ENCODE results near the gene ADARB2. TPM values are rescaled to one million over a fixed set of nuclear protein-coding genes. Genes with fewer than 3 reads are reported as not detected.

ADARB2 gene
- total and polyA plus RNA-seq, 2 experiments from 2014 or later = 1.6 to 3.1 TPM

DNA sequence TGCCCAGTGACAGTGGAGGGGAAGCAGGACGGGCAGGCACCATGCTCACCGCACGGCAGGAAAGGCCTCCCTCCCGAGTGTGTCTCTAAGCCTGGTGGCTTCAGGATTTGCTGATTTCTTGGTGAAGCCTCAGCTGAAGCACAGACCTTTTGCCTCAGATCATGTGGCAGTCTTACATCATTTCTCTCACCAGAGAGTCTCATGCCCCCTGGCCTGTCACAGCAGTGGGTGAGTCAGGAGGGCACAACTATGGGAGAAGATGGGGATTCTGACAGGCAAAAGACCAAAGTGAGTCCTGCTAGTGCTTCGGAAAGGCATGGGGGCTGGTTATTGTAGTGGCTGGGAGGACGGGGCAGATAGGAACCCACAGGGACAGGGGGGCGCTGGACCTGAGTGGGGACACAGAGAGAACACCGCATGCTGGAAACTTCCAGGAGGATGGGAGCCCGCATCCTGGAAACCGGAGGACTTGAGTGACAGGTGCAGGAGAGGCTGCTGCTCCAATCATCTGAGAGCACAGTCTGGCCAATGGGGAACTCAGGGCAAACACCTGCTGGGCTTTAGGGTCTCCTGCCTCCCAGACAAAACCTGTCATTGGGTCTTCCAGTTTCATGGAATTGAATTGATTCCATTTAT is 166.8 kb downstream of the ADARB2 start:
- peaks cover 3% of the 10 kb centered on the region for H3K4me1 ChIP-seq (ENCODE audit: low read depth)
- no peaks in the 10 kb centered on the region for H3K36me3 ChIP-seq
- DNase-seq (ENCODE audit: low read depth in 1 of 2, low spot score in 1 of 2) = no peak
- H3K27me3 ChIP-seq = peaks cover 3% of the 10 kb centered on the region
- no peak overlapping the region for H3K4me3 ChIP-seq
- no peaks in the 10 kb centered on the region for H3K9me3 ChIP-seq (ENCODE audit: low read depth)
- no peak overlapping the region for H3K27ac ChIP-seq
- TF ChIP-seq, protein P1, sequence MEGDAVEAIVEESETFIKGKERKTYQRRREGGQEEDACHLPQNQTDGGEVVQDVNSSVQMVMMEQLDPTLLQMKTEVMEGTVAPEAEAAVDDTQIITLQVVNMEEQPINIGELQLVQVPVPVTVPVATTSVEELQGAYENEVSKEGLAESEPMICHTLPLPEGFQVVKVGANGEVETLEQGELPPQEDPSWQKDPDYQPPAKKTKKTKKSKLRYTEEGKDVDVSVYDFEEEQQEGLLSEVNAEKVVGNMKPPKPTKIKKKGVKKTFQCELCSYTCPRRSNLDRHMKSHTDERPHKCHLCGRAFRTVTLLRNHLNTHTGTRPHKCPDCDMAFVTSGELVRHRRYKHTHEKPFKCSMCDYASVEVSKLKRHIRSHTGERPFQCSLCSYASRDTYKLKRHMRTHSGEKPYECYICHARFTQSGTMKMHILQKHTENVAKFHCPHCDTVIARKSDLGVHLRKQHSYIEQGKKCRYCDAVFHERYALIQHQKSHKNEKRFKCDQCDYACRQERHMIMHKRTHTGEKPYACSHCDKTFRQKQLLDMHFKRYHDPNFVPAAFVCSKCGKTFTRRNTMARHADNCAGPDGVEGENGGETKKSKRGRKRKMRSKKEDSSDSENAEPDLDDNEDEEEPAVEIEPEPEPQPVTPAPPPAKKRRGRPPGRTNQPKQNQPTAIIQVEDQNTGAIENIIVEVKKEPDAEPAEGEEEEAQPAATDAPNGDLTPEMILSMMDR (IDR thresholded peaks at IDR 0.05; ENCODE audit: low read depth, low read length) = no peak

GRCh38 chr10:1569208-1569607 is 168.1 kb downstream of the ADARB2 start:
- Histone ChIP-seq H3K27ac (no peak overlapping the region), H3K9me3 (ENCODE audit: low read depth) (no peaks in the 10 kb centered on the region), H3K4me1 (ENCODE audit: low read depth) (peaks cover 3% of the 10 kb centered on the region), H3K36me3 (no peaks in the 10 kb centered on the region), H3K27me3 (peaks cover 3% of the 10 kb centered on the region), H3K4me3 (no peak overlapping the region)
- TF ChIP-seq, protein P1 (IDR thresholded peaks at IDR 0.05; ENCODE audit: low read depth, low read length) = no peak
- DNase-seq (ENCODE audit: low read depth in 1 of 2, low spot score in 1 of 2) = no peak

DNA sequence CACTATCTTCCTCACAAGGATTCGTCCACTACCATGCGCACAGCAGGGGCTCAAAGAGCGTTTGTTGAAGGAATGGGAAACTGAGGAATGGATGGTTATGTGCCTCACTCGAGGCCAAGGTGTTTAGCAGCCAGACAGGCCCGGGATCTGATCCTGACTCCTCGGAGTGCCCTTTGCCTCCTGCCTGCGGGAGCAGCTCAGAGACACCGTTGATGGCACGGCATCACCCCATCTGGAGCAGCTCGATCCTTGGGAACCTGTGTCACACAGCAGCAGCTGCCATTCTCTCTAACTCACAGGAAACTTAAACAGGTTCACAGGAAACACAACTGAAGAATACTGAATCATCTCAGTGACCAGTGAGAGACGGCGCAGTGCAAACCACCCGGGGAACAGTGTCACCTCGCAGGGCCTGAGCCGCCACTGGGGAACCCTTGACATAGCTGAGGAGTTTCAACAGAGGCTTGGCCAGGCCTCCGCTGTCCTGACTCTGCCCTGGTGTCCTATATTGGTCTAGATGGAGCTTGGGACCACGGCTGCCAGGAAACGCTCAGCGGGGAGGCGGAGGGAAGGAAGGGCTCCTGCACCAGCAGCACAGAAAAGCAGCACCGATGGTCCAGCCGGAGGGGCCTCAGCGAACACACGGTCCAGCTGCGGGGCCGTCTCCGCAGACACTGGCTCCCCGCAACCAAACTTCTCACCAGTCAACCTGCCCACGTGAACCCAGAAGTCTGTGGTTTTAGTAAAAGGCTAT is 169.4 kb downstream of the ADARB2 start:
- peaks cover under 1% of the 10 kb centered on the region for H3K4me1 ChIP-seq (ENCODE audit: low read depth)
- peaks cover 3% of the 10 kb centered on the region for H3K27me3 ChIP-seq
- no peak for DNase-seq (ENCODE audit: low read depth in 1 of 2, low spot score in 1 of 2)

DNA sequence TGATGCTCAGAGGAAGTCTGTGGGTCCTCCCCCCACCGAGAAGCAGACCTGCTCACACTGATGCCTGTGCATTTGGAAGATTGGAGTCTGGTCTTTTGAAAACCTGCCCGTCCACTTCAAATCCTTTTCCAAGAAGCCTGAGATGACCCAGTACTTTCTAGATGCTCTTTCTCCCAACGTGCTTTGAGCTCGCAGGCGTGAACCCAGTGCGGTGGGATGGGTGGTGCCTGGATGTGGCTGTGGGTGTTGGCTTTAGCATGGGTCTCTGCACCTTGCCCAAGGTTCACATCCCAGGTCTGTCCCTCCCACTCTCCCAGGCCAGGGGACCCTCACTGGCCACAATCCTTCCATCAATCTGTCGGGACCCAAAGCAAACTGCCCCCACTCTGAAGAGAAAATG is 170.2 kb downstream of the ADARB2 start:
- DNase-seq (ENCODE audit: low read depth in 1 of 2, low spot score in 1 of 2) = no peak
- Histone ChIP-seq H3K27ac (no peak overlapping the region), H3K9me3 (ENCODE audit: low read depth) (no peaks in the 10 kb centered on the region), H3K36me3 (no peaks in the 10 kb centered on the region), H3K4me3 (no peak overlapping the region), H3K4me1 (ENCODE audit: low read depth) (no peaks in the 10 kb centered on the region), H3K27me3 (peaks cover 3% of the 10 kb centered on the region)
- TF ChIP-seq, protein P1 (IDR thresholded peaks at IDR 0.05; ENCODE audit: low read depth, low read length) = no peak

More for the DNA sequence above, 169.4 kb downstream of the ADARB2 start:
- Histone ChIP-seq H3K4me3 (no peak overlapping the region), H3K36me3 (no peaks in the 10 kb centered on the region), H3K27ac (no peak overlapping the region), H3K9me3 (ENCODE audit: low read depth) (no peaks in the 10 kb centered on the region)
- TF ChIP-seq, protein P1 (IDR thresholded peaks at IDR 0.05; ENCODE audit: low read depth, low read length) = no peak

- DNase-seq (ENCODE audit: low read depth in 1 of 2, low spot score in 1 of 2) = no peak
- no peaks in the 10 kb centered on the region for H3K36me3 ChIP-seq
- TF ChIP-seq, protein P1 (IDR thresholded peaks at IDR 0.05; ENCODE audit: low read depth, low read length) = no peak
- peaks cover 4% of the 10 kb centered on the region for H3K4me1 ChIP-seq (ENCODE audit: low read depth)
- no peaks in the 10 kb centered on the region for H3K9me3 ChIP-seq (ENCODE audit: low read depth)
- H3K4me3 ChIP-seq = no peak overlapping the region
- H3K27me3 ChIP-seq = peaks cover 3% of the 10 kb centered on the region
- H3K27ac ChIP-seq = no peak overlapping the region
Observed at GRCh38 chr10:1564791-1565190, 172.5 kb downstream of the ADARB2 start.
